Fibroblast of skin of right quadriceps (primary cell): ENCODE measurements around the gene PDIA5.
"Not testable (repeated sequence)": the region's sequence is repeated elsewhere in the genome, so short reads cannot be mapped to it uniquely, and the experiment has no call there.

Experiments
- DNase-seq: peaks from one replicate; pipeline ENCODE4 v3.0.0-alpha.2; 2013

Gene PDIA5

GRCh38 chr3:123094516-123095313, 27.9 kb downstream of the PDIA5 start:
- no peak for DNase-seq

GRCh38 chr3:123096126-123096525, 29.3 kb downstream of the PDIA5 start:
- no peak for DNase-seq

- peak; percentile 34 for DNase-seq
Measured at GRCh38 chr3:123096731-123097130, 29.9 kb downstream of the PDIA5 start.

- DNase-seq: peak; percentile 73
Measured at GRCh38 chr3:123098426-123099330, 31.9 kb downstream of the PDIA5 start.

GRCh38 chr3:123099331-123100192, 32.7 kb downstream of the PDIA5 start:
- DNase-seq: no peak

- no peak for DNase-seq
Measured at GRCh38 chr3:123100193-123100776, 33.5 kb downstream of the PDIA5 start.

- DNase-seq: no peak
Measured at GRCh38 chr3:123102249-123102648, 35.4 kb downstream of the PDIA5 start.

- DNase-seq: no peak
Measured at GRCh38 chr3:123102826-123103225, 36.0 kb downstream of the PDIA5 start.

- peak; percentile 69 for DNase-seq
Measured at GRCh38 chr3:123104550-123104949, 37.7 kb downstream of the PDIA5 start.

- DNase-seq: no peak
Measured at GRCh38 chr3:123105201-123106189, 38.7 kb downstream of the PDIA5 start.

- DNase-seq: no peak
Measured at GRCh38 chr3:123110282-123110975, 43.6 kb downstream of the PDIA5 start.

- DNase-seq: no peak
Measured at GRCh38 chr3:123110976-123111615, 44.3 kb downstream of the PDIA5 start.

- no peak for DNase-seq
Measured at GRCh38 chr3:123111640-123112039, 44.8 kb downstream of the PDIA5 start.

GRCh38 chr3:123112232-123112631, 45.4 kb downstream of the PDIA5 start:
- no peak for DNase-seq

GRCh38 chr3:123112656-123113055, 45.8 kb downstream of the PDIA5 start:
- not testable (repeated sequence) for DNase-seq

GRCh38 chr3:123113889-123114450, 47.1 kb downstream of the PDIA5 start:
- DNase-seq: no peak

- DNase-seq: no peak
Measured at GRCh38 chr3:123116116-123116515, 49.3 kb downstream of the PDIA5 start.

GRCh38 chr3:123119388-123119787, 52.6 kb downstream of the PDIA5 start:
- DNase-seq: no peak

- DNase-seq: no peak
Measured at GRCh38 chr3:123119802-123120201, 53.0 kb downstream of the PDIA5 start.

- DNase-seq: no peak
Measured at GRCh38 chr3:123120573-123120972, 53.7 kb downstream of the PDIA5 start.
